Right lobe of liver (tissue), 4 donors: Measurements from ENCODE around the gene ERI3.

Experiments used
- POLR2A ChIP-seq: fragments of 450-650 bp; IDR thresholded peaks from one replicate; pipeline ENCODE4 v1.6.1; 2017; ENCODE audit warnings: antibody characterized with exemption, mild to moderate bottlenecking
- TF ChIP-seq, protein P1 (sequence below), 4 donors: fragments of 200-600 bp in 3 of 4; fragments of 450-650 bp in 1 of 4; IDR thresholded peaks; one replicate each; pipeline versions ENCODE4 v1.5.1 to v1.8.0; 2016 to 2022; ENCODE audit warnings: antibody characterized with exemption in 4 of 4, mild to moderate bottlenecking in 2 of 4
- donor health status: DM: no; HTN: no; CAD: no.
- donor health status: DM: no; HTN: no; CAD: no.
- donor health status: DM: no; HTN: yes; CAD: no.

DNA sequence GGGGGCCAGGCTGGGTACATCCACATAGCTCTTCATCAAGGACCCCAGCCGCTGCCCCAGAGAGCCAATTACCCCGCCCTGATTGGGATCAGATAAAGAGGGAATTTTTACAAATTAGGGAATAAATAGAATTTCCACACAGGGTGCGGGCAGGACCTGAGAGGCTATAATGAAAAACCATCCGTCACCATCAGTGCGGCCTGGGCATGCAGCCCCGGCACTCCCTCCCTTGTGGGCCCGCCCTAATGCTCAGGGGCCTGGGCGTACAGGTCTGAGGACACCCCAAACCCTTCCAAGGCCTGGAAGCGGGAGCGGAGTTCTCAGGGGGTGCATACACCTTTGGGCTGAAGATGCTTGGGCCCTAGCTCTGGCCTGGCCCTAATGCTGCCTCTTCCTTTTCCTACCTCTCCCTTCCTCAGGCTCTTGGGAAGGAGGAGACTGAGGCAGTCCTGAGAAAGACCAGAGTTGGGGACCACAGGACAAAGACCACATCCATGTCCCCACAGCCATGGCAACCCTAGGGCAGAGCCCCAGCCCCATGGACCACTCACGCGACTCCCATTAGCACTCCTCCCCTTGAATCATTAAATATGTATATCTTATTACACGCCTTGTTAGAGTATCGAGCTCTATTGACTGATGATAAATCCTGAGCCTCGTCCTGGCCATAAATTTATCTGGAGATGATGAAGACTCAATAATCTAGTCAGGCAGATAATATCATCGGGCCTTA, 125.5 kb downstream of the ERI3 start:
- TF ChIP-seq, protein P1, sequence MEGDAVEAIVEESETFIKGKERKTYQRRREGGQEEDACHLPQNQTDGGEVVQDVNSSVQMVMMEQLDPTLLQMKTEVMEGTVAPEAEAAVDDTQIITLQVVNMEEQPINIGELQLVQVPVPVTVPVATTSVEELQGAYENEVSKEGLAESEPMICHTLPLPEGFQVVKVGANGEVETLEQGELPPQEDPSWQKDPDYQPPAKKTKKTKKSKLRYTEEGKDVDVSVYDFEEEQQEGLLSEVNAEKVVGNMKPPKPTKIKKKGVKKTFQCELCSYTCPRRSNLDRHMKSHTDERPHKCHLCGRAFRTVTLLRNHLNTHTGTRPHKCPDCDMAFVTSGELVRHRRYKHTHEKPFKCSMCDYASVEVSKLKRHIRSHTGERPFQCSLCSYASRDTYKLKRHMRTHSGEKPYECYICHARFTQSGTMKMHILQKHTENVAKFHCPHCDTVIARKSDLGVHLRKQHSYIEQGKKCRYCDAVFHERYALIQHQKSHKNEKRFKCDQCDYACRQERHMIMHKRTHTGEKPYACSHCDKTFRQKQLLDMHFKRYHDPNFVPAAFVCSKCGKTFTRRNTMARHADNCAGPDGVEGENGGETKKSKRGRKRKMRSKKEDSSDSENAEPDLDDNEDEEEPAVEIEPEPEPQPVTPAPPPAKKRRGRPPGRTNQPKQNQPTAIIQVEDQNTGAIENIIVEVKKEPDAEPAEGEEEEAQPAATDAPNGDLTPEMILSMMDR (IDR thresholded peaks at IDR 0.05), result no peak
- no peak for TF ChIP-seq POLR2A
